Parathyroid adenoma (tissue), 2 donors: ENCODE data around the gene DCAF17.
"Not testable (repeated sequence)": the region's sequence is repeated elsewhere in the genome, so short reads cannot be mapped to it uniquely, and the experiment has no call there.

Experiments used
- H2AFZ ChIP-seq: fragments of 300-600 bp; sonication (generic); one replicate; pipeline ENCODE4 v1.7.0; 2017; ENCODE audit warnings: antibody characterized with exemption, mild to moderate bottlenecking
- H3K27ac ChIP-seq: fragments of 300-600 bp; sonication (generic); one replicate; pipeline ENCODE4 v1.7.0; 2017
- H3K27me3 ChIP-seq: fragments of 300-600 bp; sonication (generic); one replicate; pipeline ENCODE4 v1.7.0; 2017; ENCODE audit warnings: low read length; ENCODE audit not compliant: control insufficient read depth, insufficient read depth
- H3K36me3 ChIP-seq: fragments of 300-600 bp; sonication (generic); one replicate; pipeline ENCODE4 v1.7.0; 2017; ENCODE audit warnings: low read length; ENCODE audit not compliant: control insufficient read depth, insufficient read depth
- H3K4me1 ChIP-seq: fragments of 300-600 bp; sonication (generic); one replicate; pipeline ENCODE4 v1.7.0; 2017; ENCODE audit warnings: control low read depth
- H3K4me2 ChIP-seq: fragments of 300-600 bp; sonication (generic); one replicate; pipeline ENCODE4 v1.7.0; 2017; ENCODE audit warnings: low read length
- H3K4me3 ChIP-seq: fragments of 300-600 bp; sonication (generic); one replicate; pipeline ENCODE4 v1.7.0; 2017; ENCODE audit warnings: low read depth, low read length
- H3K79me2 ChIP-seq: fragments of 300-600 bp; sonication (generic); one replicate; pipeline ENCODE4 v1.7.0; 2017; ENCODE audit warnings: control low read depth
- H3K9ac ChIP-seq: fragments of 300-600 bp; sonication (generic); one replicate; pipeline ENCODE4 v1.7.0; 2017; ENCODE audit warnings: mild to moderate bottlenecking
- H3K9me3 ChIP-seq: fragments of 300-600 bp; sonication (generic); one replicate; pipeline ENCODE4 v1.7.0; 2017; ENCODE audit warnings: low read length; ENCODE audit not compliant: control insufficient read depth
- TF ChIP-seq, protein P1 (sequence below): fragments of 300-600 bp; sonication (generic); IDR thresholded peaks from one replicate; pipeline ENCODE4 v1.7.0; 2017; ENCODE audit warnings: antibody characterized with exemption, mild to moderate bottlenecking
- donor health status: primary hyperparathyroidism.

The DCAF17 gene

GRCh38 chr2:171492664-171493063 lies 58.6 kb downstream of the DCAF17 start:
- Histone ChIP-seq H3K27me3 (no peaks in the 10 kb centered on the region), H3K27ac (no peak overlapping the region), H3K4me2 (no peak overlapping the region), H3K9me3 (no peaks in the 10 kb centered on the region), H3K9ac (no peak overlapping the region), H2AFZ (no peak overlapping the region), H3K4me3 (no peak overlapping the region), H3K79me2 (no peaks in the 10 kb centered on the region), H3K36me3 (no peaks in the 10 kb centered on the region), H3K4me1 (no peaks in the 10 kb centered on the region)
- TF ChIP-seq, protein P1, sequence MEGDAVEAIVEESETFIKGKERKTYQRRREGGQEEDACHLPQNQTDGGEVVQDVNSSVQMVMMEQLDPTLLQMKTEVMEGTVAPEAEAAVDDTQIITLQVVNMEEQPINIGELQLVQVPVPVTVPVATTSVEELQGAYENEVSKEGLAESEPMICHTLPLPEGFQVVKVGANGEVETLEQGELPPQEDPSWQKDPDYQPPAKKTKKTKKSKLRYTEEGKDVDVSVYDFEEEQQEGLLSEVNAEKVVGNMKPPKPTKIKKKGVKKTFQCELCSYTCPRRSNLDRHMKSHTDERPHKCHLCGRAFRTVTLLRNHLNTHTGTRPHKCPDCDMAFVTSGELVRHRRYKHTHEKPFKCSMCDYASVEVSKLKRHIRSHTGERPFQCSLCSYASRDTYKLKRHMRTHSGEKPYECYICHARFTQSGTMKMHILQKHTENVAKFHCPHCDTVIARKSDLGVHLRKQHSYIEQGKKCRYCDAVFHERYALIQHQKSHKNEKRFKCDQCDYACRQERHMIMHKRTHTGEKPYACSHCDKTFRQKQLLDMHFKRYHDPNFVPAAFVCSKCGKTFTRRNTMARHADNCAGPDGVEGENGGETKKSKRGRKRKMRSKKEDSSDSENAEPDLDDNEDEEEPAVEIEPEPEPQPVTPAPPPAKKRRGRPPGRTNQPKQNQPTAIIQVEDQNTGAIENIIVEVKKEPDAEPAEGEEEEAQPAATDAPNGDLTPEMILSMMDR = no peak

GRCh38 chr2:171497664-171498063 lies 63.6 kb downstream of the DCAF17 start:
- not testable (repeated sequence) for H3K36me3 ChIP-seq, H2AFZ ChIP-seq, H3K9ac ChIP-seq, H3K4me2 ChIP-seq, H3K27ac ChIP-seq, H3K79me2 ChIP-seq, H3K4me1 ChIP-seq, H3K27me3 ChIP-seq, H3K4me3 ChIP-seq, H3K9me3 ChIP-seq

DNA sequence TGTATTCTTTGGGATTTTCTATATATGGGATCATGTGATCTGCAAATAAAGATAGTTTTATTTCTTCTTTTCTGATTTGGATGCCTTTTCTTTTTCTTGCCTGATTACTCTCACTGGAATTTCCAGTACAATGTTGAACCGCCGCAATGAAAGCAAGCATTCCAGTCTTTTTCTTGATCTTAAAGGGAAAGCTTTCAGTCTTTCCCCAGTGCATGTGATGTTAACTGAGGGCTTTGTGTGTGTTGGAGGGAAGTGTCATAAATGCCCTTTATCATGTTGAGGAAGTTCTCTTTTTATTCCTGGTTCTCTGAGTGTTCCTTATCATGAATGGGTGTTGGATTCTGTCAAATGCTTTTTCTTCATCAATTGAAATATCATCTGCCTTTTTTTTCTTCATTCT lies 71.3 kb downstream of the DCAF17 start:
- H3K4me1 ChIP-seq = no peaks in the 10 kb centered on the region
- H2AFZ ChIP-seq = no peak overlapping the region
- H3K27me3 ChIP-seq = no peaks in the 10 kb centered on the region
- no peaks in the 10 kb centered on the region for H3K79me2 ChIP-seq
- no peak overlapping the region for H3K9ac ChIP-seq
- H3K4me3 ChIP-seq = no peak overlapping the region
- no peak overlapping the region for H3K4me2 ChIP-seq
- H3K27ac ChIP-seq = no peak overlapping the region
- TF ChIP-seq, protein P1 = no peak
- H3K36me3 ChIP-seq = no peaks in the 10 kb centered on the region
- H3K9me3 ChIP-seq = no peaks in the 10 kb centered on the region

DNA sequence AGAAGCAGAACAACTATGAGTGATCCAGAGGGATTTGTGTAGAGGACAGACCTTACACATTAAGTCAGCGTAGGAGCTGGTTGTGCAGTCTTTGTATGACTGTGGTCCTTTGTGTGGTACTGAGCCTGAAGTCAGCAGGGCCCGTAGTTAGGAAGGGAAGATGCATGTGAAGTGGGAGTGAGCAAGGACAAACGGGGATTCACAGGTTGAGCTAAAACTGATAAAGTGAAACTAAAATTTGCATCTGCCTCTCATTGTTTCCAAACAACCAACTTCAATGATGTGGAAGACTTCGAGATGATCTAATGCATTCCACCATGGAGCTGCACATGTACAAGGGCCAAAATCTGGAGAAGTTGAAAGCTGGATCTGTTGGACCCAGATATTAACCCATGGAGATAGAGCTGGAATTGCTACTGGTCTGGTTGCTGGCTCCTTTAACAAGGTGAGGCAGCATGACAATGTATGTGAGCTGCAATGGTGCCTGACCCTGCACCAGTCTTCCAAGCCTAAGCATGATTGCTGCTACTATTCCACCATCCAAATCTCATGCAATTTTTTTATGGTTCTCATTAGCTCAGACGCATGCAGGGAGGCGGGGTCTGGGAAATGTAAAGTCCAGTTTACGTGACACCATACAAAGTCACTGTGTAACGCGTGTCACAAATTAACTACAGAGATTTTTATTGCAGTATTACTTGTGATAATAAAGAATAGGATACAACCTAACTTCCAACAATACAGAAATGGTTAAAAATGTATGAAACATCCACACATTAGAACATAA lies 76.1 kb downstream of the DCAF17 start:
- Histone ChIP-seq H2AFZ (no peak overlapping the region), H3K9ac (no peak overlapping the region), H3K4me2 (no peak overlapping the region), H3K27me3 (no peaks in the 10 kb centered on the region), H3K4me1 (no peaks in the 10 kb centered on the region), H3K9me3 (no peaks in the 10 kb centered on the region), H3K79me2 (no peaks in the 10 kb centered on the region), H3K4me3 (no peak overlapping the region), H3K27ac (no peak overlapping the region), H3K36me3 (no peaks in the 10 kb centered on the region)
- TF ChIP-seq, protein P1 = no peak

- H3K9ac ChIP-seq = no peak overlapping the region
- no peaks in the 10 kb centered on the region for H3K36me3 ChIP-seq
- H3K4me2 ChIP-seq = no peak overlapping the region
- no peak overlapping the region for H3K4me3 ChIP-seq
- H3K27me3 ChIP-seq = no peaks in the 10 kb centered on the region
- H3K4me1 ChIP-seq = no peaks in the 10 kb centered on the region
- no peak overlapping the region for H3K27ac ChIP-seq
- H2AFZ ChIP-seq = no peak overlapping the region
- H3K79me2 ChIP-seq = no peaks in the 10 kb centered on the region
- TF ChIP-seq, protein P1 = no peak
- no peaks in the 10 kb centered on the region for H3K9me3 ChIP-seq
Observed at GRCh38 chr2:171512014-171512413, 78.0 kb downstream of the DCAF17 start.
